ENCODE measurements around the gene RPL39L.

DNA sequence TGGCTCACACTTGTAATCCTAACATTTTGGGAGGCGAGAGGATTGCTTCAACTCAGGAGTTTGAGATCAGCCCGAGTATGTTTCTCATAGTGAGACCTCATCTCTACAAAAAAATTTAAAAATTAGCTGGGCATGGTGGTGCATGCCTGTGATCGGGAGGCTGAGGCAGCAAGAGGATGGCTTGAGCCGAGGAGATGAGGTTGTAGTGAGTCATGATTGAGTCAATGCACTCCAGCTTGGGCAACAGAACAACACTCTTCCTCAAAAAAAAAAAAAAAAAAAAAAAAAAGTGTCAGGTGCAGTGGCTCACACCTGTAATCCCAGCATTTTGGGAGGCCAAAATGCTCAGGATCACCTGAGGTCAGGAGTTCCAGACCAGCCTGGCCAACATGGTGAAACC, 2.4 kb downstream of the RPL39L start:
- TF ChIP-seq, protein P1, sequence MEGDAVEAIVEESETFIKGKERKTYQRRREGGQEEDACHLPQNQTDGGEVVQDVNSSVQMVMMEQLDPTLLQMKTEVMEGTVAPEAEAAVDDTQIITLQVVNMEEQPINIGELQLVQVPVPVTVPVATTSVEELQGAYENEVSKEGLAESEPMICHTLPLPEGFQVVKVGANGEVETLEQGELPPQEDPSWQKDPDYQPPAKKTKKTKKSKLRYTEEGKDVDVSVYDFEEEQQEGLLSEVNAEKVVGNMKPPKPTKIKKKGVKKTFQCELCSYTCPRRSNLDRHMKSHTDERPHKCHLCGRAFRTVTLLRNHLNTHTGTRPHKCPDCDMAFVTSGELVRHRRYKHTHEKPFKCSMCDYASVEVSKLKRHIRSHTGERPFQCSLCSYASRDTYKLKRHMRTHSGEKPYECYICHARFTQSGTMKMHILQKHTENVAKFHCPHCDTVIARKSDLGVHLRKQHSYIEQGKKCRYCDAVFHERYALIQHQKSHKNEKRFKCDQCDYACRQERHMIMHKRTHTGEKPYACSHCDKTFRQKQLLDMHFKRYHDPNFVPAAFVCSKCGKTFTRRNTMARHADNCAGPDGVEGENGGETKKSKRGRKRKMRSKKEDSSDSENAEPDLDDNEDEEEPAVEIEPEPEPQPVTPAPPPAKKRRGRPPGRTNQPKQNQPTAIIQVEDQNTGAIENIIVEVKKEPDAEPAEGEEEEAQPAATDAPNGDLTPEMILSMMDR (IDR thresholded peaks at IDR 0.05) = no peak
- no peak for TF ChIP-seq POLR2A (IDR thresholded peaks at IDR 0.05)
